Liver (tissue), 3 donors: ENCODE results near the gene MED15.

ENCODE experiments used
- RXRA ChIP-seq, 2 donors: IDR thresholded peaks; 2 replicates each; pipeline ENCODE4 v1.6.1; 2017 to 2018; ENCODE audit warnings: antibody characterized with exemption in 2 of 2, mild to moderate bottlenecking in 1 of 2
- TAF1 ChIP-seq: conservative IDR thresholded peaks from 2 replicates; pipeline ENCODE4 v1.6.1; 2016; ENCODE audit warnings: antibody characterized with exemption, mild to moderate bottlenecking
- TF ChIP-seq, protein P1 (sequence below): fragments of 150-350 bp; IDR thresholded peaks from 2 replicates; pipeline ENCODE4 v1.5.1; 2017; ENCODE audit warnings: improper control_type of control experiment, low read depth, low read length; ENCODE audit not compliant: missing input control
- donor health status: healthy.
- donor health status: healthy.

DNA sequence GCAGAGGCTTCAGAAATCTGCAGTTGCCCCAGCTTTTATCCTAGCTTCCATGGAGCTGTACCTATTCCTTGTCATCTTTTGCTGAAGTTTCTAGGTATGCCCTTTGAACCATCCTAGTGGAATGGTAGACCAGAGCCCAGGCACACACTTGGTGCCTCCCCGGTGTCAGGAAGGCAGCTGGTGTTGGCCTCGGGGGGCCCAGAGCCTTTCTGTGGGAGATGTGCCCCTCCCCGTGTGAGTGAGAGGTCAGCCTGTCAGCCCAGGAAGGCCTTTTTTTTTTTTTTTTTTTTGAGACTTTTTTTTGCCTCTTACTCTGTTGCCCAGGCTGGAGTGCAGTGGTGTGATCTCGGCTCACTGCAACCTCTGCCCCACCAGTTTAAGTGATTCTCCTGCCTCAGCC is 58.4 kb downstream of the MED15 start:
- TF ChIP-seq, protein P1, sequence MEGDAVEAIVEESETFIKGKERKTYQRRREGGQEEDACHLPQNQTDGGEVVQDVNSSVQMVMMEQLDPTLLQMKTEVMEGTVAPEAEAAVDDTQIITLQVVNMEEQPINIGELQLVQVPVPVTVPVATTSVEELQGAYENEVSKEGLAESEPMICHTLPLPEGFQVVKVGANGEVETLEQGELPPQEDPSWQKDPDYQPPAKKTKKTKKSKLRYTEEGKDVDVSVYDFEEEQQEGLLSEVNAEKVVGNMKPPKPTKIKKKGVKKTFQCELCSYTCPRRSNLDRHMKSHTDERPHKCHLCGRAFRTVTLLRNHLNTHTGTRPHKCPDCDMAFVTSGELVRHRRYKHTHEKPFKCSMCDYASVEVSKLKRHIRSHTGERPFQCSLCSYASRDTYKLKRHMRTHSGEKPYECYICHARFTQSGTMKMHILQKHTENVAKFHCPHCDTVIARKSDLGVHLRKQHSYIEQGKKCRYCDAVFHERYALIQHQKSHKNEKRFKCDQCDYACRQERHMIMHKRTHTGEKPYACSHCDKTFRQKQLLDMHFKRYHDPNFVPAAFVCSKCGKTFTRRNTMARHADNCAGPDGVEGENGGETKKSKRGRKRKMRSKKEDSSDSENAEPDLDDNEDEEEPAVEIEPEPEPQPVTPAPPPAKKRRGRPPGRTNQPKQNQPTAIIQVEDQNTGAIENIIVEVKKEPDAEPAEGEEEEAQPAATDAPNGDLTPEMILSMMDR = no peak
- no peak for TF ChIP-seq TAF1
- no peak for TF ChIP-seq RXRA (IDR thresholded peaks at IDR 0.05)
